ENCODE results near the gene TMEM183A. TPM values are rescaled to one million over a fixed set of nuclear protein-coding genes. Genes with fewer than 3 reads are reported as not detected.

The TMEM183A gene
- polyA plus RNA-seq, 1 of the 3 experiments (the other 2 are of a cell fraction): 47.9 TPM

GRCh38 chr1:203050826-203051225, 43.7 kb downstream of the TMEM183A start:
- Histone ChIP-seq H3K4me1 (ENCODE audit: control insufficient read depth in 1 of 2, insufficient read depth in 2 of 2, low read depth in 1 of 2, low read length in 1 of 2) (peaks cover 13 to 22% of the 10 kb centered on the region in 2 experiments; a peak in 3 of 4 replicates), H3F3A (replicated peaks; ENCODE audit: insufficient read depth) (peaks cover 7% of the 10 kb centered on the region), H3K27ac (ENCODE audit: low read depth in 2 of 2, low read length in 1 of 2) (no peak overlapping the region), H3K4me3 (ENCODE audit: low read depth in 2 of 2, low read length in 1 of 2) (no peak overlapping the region), H3K9me3 (no peaks in the 10 kb centered on the region), H3K4me2 (no peak overlapping the region), H4K20me1 (ENCODE audit: insufficient read depth) (no peaks in the 10 kb centered on the region), H3K79me2 (ENCODE audit: insufficient read depth) (no peaks in the 10 kb centered on the region), H3K9me2 (no peaks in the 10 kb centered on the region), H2AFZ (ENCODE audit: low read depth) (no peak overlapping the region), H3K9ac (no peak overlapping the region), H3K36me3 (replicated peaks in 1 of 2; ENCODE audit: control insufficient read depth in 1 of 2, insufficient read depth in 2 of 2, low read length in 1 of 2) (no peaks in the 10 kb centered on the region), H3K27me3 (ENCODE audit: insufficient read depth) (no peaks in the 10 kb centered on the region)
- WGBS (ENCODE audit: low lambda C conversion rate): 82% methylated on average over 4 of the region's 4 CpGs
- DNase-seq: no peak
- no peak for TF ChIP-seq EP300 (IDR thresholded peaks at IDR 0.05; ENCODE audit: borderline replicate concordance in 1 of 2, low read depth in 1 of 2, low read length in 1 of 2)
- no peak for TF ChIP-seq USF2 (IDR thresholded peaks at IDR 0.05; ENCODE audit: borderline replicate concordance, low read depth, low read length)
- no peak for TF ChIP-seq MXI1 (IDR thresholded peaks at IDR 0.05; ENCODE audit: low read depth, low read length)
- no peak for TF ChIP-seq TAF1 (IDR thresholded peaks at IDR 0.05; ENCODE audit: borderline replicate concordance, low read depth, low read length)
- no peak for TF ChIP-seq USF1 (IDR thresholded peaks at IDR 0.05; ENCODE audit: borderline replicate concordance, low read depth)
- no peak for TF ChIP-seq SMC3 (IDR thresholded peaks at IDR 0.05; ENCODE audit: low read depth, low read length)
- TF ChIP-seq FOSL2 (IDR thresholded peaks at IDR 0.05; ENCODE audit: borderline replicate concordance, low read depth): no peak
- TF ChIP-seq MAX (IDR thresholded peaks at IDR 0.05; ENCODE audit: low read depth): no peak
- CTCF ChIA-PET: interaction anchor here (1.3 to 15.3 kb wide), 5 partner anchors 9 to 219 kb away, joined by 3 to 228 read pairs (median 64); no protein-coding TSS in a partner anchor
- POLR2A ChIA-PET: interaction anchor here (0.6 kb wide), 1 partner anchor 44 kb away, joined by 3 read pairs; the partner anchor contains the start of gene TMEM183A

GRCh38 chr1:203051841-203052324, 44.7 kb downstream of the TMEM183A start:
- no peak overlapping the region for H3K4me2 ChIP-seq
- H3K36me3 ChIP-seq (replicated peaks in 1 of 2; ENCODE audit: control insufficient read depth in 1 of 2, insufficient read depth in 2 of 2, low read length in 1 of 2): no peaks in the 10 kb centered on the region
- TF ChIP-seq CTCF (IDR thresholded peaks at IDR 0.05) (no peak), EP300 (IDR thresholded peaks at IDR 0.05; ENCODE audit: borderline replicate concordance in 1 of 2, low read depth in 1 of 2, low read length in 1 of 2) (peak in 1 of 2 experiments; percentile 63; a peak in 2 of 4 replicates), PBX3 (IDR thresholded peaks at IDR 0.05) (no peak), GATA2 (CRISPR knock-in tag; IDR thresholded peaks at IDR 0.05) (peak; percentile 28; the same call in 1 of the 2 replicates), USF1 (IDR thresholded peaks at IDR 0.05; ENCODE audit: borderline replicate concordance, low read depth) (no peak), MXI1 (IDR thresholded peaks at IDR 0.05; ENCODE audit: low read depth, low read length) (peak; percentile 31; the same call in 1 of the 2 replicates), IRF3 (IDR thresholded peaks at IDR 0.05; ENCODE audit: low read depth, low read length) (no peak), CHD2 (IDR thresholded peaks at IDR 0.05; ENCODE audit: low read length, partially characterized antibody) (peak; percentile 40), RFX5 (IDR thresholded peaks at IDR 0.05; ENCODE audit: low read length) (no peak)
- H4K20me1 ChIP-seq (ENCODE audit: insufficient read depth): no peaks in the 10 kb centered on the region
- peaks cover 9 to 22% of the 10 kb centered on the region in 2 experiments; a peak in 3 of 4 replicates for H3K4me1 ChIP-seq (ENCODE audit: control insufficient read depth in 1 of 2, insufficient read depth in 2 of 2, low read depth in 1 of 2, low read length in 1 of 2)
- POLR2A ChIA-PET: interaction anchor here (0.8 to 1.1 kb wide), 3 partner anchors 13 to 22 kb away, joined by 3 to 4 read pairs (median 3); no protein-coding TSS in a partner anchor
- 72% methylated on average over 18 of the region's 20 CpGs for WGBS (ENCODE audit: low lambda C conversion rate)
- no peaks in the 10 kb centered on the region for H3K79me2 ChIP-seq (ENCODE audit: insufficient read depth)
- no peak overlapping the region for H3K4me3 ChIP-seq (ENCODE audit: low read depth in 2 of 2, low read length in 1 of 2)
- H3K27ac ChIP-seq (ENCODE audit: low read depth in 2 of 2, low read length in 1 of 2): peak overlapping the region in 1 of 2 experiments; percentile 39; a peak in 2 of 4 replicates
- H3K9me2 ChIP-seq: no peaks in the 10 kb centered on the region
- no peak overlapping the region for H3K9ac ChIP-seq
- H3K27me3 ChIP-seq (ENCODE audit: insufficient read depth): no peaks in the 10 kb centered on the region
- no peak overlapping the region for H2AFZ ChIP-seq (ENCODE audit: low read depth)
- H3F3A ChIP-seq (replicated peaks; ENCODE audit: insufficient read depth): peaks cover 2% of the 10 kb centered on the region
- CTCF ChIA-PET: interaction anchor here (0.7 to 15.3 kb wide), 14 partner anchors 10 to 218 kb away, joined by 3 to 228 read pairs (median 4); partner anchors contain the start of gene MYOG
- no peaks in the 10 kb centered on the region for H3K9me3 ChIP-seq
- peak; percentile 87 for DNase-seq

Data from SK-N-SH (cell line).